ENCODE data around the gene ATP9A.
"Not testable (repeated sequence)": the region's sequence is repeated elsewhere in the genome, so short reads cannot be mapped to it uniquely, and the experiment has no call there.

GRCh38 chr20:51656089-51656488, 112.1 kb downstream of the ATP9A start:
- TF ChIP-seq POLR2A, CTCF (IDR thresholded peaks at IDR 0.05): not testable (repeated sequence)

All from body of pancreas (tissue), 4 donors.